Osteocyte (in vitro differentiated cells): ENCODE data around the gene RTEL1. TPM values are rescaled to one million over a fixed set of nuclear protein-coding genes. Genes with fewer than 3 reads are reported as not detected.

ENCODE experiments used
- DNase-seq: peaks from one replicate; pipeline ENCODE4 v3.0.0; 2021; ENCODE audit warnings: mixed read lengths; ENCODE audit not compliant: unreplicated experiment; ENCODE audit errors: extremely low spot score
- H3K27ac Mint-ChIP-seq: one replicate; pipeline ENCODE4 v1.8.0; 2021; ENCODE audit warnings: mild to moderate bottlenecking, mixed read lengths; ENCODE audit not compliant: unreplicated experiment
- H3K27me3 Mint-ChIP-seq: one replicate; pipeline ENCODE4 v1.8.0; 2021; ENCODE audit warnings: mixed read lengths; ENCODE audit not compliant: unreplicated experiment
- H3K36me3 Mint-ChIP-seq: one replicate; pipeline ENCODE4 v1.8.0; 2021; ENCODE audit warnings: mixed read lengths; ENCODE audit not compliant: unreplicated experiment
- H3K4me1 Mint-ChIP-seq: one replicate; pipeline ENCODE4 v1.8.0; 2021; ENCODE audit warnings: mixed read lengths; ENCODE audit not compliant: unreplicated experiment
- H3K4me3 Mint-ChIP-seq: one replicate; pipeline ENCODE4 v1.8.0; 2021; ENCODE audit warnings: mild to moderate bottlenecking, moderate library complexity, mixed read lengths; ENCODE audit not compliant: unreplicated experiment
- H3K9me3 Mint-ChIP-seq: one replicate; pipeline ENCODE4 v1.8.0; 2021; ENCODE audit warnings: mixed read lengths; ENCODE audit not compliant: unreplicated experiment
- total RNA-seq: library from RNA; stranded (reverse); gene quantifications from 2 replicates; pipeline ENCODE4 v1.2.1, GENCODE V29; 2021
- TF ChIP-seq, protein P1 (sequence below): fragments of 200-600 bp; sonication (generic); IDR thresholded peaks from 2 replicates; pipeline ENCODE4 v1.5.0; 2021; ENCODE audit warnings: antibody characterized with exemption, mild to moderate bottlenecking, moderate library complexity

The RTEL1 gene
- total RNA-seq, 1 donor from 2014 or later: 34.1 TPM

DNA sequence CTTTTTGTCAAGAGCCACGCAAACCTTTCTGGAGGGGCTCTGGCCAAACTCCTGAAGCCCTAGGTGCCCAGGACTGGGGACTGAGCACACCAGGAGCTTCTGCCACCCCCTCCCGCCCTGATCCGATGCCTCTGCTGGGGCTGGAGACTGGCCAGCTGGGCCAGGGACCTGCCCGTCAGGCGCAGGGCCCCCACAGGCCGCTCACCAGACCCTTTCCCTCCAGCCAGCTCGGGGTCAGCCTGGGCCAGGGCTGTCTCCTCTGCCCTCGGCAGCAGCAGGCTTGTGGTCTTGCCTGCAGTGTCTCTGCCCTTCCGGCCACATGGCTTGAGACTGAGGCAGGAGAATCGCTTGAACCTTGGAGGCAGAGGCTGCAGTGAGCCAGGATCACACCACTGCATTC lies 14.6 kb downstream of the RTEL1 start:
- Mint-ChIP-seq H3K36me3 (peaks cover 25% of the 10 kb centered on the region), H3K9me3 (no peaks in the 10 kb centered on the region), H3K4me3 (no peak overlapping the region), H3K27ac (no peak overlapping the region), H3K27me3 (no peaks in the 10 kb centered on the region), H3K4me1 (no peaks in the 10 kb centered on the region)
- TF ChIP-seq, protein P1, sequence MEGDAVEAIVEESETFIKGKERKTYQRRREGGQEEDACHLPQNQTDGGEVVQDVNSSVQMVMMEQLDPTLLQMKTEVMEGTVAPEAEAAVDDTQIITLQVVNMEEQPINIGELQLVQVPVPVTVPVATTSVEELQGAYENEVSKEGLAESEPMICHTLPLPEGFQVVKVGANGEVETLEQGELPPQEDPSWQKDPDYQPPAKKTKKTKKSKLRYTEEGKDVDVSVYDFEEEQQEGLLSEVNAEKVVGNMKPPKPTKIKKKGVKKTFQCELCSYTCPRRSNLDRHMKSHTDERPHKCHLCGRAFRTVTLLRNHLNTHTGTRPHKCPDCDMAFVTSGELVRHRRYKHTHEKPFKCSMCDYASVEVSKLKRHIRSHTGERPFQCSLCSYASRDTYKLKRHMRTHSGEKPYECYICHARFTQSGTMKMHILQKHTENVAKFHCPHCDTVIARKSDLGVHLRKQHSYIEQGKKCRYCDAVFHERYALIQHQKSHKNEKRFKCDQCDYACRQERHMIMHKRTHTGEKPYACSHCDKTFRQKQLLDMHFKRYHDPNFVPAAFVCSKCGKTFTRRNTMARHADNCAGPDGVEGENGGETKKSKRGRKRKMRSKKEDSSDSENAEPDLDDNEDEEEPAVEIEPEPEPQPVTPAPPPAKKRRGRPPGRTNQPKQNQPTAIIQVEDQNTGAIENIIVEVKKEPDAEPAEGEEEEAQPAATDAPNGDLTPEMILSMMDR: no peak
- DNase-seq: no peak

DNA sequence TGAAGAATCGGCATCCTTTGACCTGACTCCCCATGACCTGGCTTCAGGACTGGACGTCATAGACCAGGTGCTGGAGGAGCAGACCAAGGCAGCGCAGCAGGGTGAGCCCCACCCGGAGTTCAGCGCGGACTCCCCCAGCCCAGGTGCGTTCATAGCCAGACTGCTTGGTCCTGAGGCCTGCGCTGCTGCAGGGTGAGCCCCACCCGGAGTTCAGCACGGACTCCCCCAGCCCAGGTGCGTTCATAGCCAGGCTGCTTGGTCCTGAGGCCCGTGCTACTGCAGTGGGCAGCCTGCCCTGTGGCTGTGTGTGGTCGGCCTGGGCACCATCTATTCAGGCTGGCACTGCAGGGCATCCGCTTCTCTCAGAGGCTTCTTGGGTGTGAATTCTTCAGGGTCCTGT lies 15.8 kb downstream of the RTEL1 start:
- TF ChIP-seq, protein P1: no peak
- no peak for DNase-seq

DNA sequence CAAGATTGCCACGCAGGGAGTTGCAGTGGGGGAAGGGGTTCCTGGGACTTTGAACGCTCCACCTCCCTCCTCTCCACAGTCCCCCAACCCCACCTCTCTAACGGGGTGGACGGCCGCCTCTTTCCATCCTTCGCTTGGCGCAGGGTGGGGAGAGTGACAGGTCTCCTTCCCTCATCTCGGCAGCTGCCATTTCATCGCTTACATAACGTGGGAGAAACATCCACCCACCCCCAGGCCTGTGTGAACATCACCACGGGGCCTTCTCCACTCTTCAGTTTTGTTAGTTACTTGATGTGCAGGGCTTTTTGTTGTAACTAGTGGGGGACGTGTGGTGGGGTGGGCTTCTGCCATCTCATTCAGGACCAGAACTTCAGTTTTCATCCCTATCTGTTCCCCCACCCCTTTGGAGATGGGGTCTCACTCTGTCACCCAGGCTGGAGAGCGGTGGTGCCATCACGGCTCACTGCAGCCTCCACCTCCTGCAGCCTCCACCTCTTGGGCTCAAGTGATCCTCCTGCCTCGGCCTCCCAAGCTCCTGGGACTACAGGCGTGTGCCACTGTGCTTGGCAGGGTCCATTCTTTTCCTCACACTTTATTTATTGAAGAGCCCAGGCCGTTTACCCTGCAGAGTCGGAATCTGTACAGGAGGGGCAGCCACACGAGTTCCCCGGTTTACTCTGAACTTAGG lies 17.7 kb downstream of the RTEL1 start:
- H3K4me3 Mint-ChIP-seq: no peak overlapping the region
- H3K9me3 Mint-ChIP-seq: no peaks in the 10 kb centered on the region
- H3K4me1 Mint-ChIP-seq: no peaks in the 10 kb centered on the region
- H3K27ac Mint-ChIP-seq: no peak overlapping the region
- H3K27me3 Mint-ChIP-seq: no peaks in the 10 kb centered on the region
- no peak for DNase-seq
- TF ChIP-seq, protein P1: no peak
- peaks cover 16% of the 10 kb centered on the region for H3K36me3 Mint-ChIP-seq

More for the DNA sequence above, 15.8 kb downstream of the RTEL1 start:
- Mint-ChIP-seq H3K27ac (no peak overlapping the region), H3K36me3 (peaks cover 20% of the 10 kb centered on the region), H3K9me3 (no peaks in the 10 kb centered on the region), H3K4me3 (no peak overlapping the region), H3K4me1 (no peaks in the 10 kb centered on the region), H3K27me3 (no peaks in the 10 kb centered on the region)

DNA sequence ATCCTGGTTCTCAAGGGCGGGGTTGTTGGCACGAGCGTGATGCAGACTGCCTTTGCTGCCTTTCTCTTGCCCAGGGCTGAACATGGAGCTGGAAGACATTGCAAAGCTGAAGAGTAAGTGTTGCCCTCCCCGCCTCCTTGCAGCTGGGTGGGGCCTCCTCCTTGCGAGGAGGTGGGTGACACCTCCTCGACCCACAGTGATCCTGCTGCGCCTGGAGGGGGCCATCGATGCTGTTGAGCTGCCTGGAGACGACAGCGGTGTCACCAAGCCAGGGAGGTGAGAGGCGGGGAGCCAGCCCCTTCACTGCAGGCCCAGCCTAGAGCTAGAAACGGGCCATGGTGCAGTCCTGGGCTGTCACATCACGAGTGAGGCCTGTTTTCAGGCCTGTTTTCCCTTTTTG lies 20.0 kb downstream of the RTEL1 start:
- DNase-seq: no peak
- no peak overlapping the region for H3K4me3 Mint-ChIP-seq
- H3K9me3 Mint-ChIP-seq: no peaks in the 10 kb centered on the region
- peaks cover 13% of the 10 kb centered on the region for H3K4me1 Mint-ChIP-seq
- TF ChIP-seq, protein P1: no peak
- no peaks in the 10 kb centered on the region for H3K27me3 Mint-ChIP-seq
- H3K27ac Mint-ChIP-seq: no peak overlapping the region
- H3K36me3 Mint-ChIP-seq: peaks cover 16% of the 10 kb centered on the region

DNA sequence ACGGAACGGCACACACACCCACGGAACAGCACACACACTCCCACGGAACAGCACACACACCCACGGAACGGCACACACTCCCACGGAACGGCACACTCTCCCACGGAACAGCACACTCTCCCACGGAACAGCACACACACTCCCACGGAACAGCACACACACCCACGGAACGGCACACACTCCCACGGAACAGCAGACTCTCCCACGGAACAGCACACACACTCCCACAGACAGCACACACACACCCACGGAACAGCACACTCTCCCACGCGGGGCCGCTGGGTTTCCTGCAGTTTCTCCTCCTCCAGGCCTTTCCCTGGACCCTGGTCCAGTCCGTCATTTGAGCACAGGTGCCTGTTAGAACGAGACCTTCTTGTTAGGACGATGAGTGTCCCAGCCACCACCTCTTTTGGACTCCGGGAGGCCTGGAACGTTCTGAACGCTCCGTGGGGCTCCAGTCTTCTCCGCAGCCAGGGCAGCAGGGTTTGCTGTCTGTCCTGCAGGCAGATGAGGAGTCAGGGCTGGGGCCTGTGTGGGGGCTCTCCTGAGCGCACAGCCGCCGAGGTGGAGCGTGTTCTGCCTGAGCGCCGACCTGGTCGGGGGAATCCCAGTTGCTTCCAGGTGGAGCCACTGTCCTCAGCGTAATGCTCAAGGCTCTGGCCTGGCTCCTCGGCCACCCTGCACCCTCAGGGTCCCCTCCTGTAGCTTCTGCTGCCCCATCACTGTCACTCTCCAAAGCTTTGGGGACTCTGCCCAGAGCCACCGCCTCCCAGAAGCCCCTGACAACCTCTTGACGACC lies 20.8 kb downstream of the RTEL1 start:
- peaks cover 21% of the 10 kb centered on the region for H3K4me1 Mint-ChIP-seq
- no peaks in the 10 kb centered on the region for H3K9me3 Mint-ChIP-seq
- no peak for DNase-seq
- no peak overlapping the region for H3K27ac Mint-ChIP-seq
- no peak overlapping the region for H3K4me3 Mint-ChIP-seq
- TF ChIP-seq, protein P1: no peak
- H3K27me3 Mint-ChIP-seq: no peaks in the 10 kb centered on the region
- H3K36me3 Mint-ChIP-seq: peaks cover 16% of the 10 kb centered on the region
